GM21423 (cell line): Measurements from ENCODE around the gene STAG3.
"Not testable (repeated sequence)": the region's sequence is repeated elsewhere in the genome, so short reads cannot be mapped to it uniquely, and the experiment has no call there.

ENCODE experiments used
- ATAC-seq: cut with Tn5 transposase; IDR thresholded peaks from one replicate; pipeline ENCODE4 v1.9.1; 2021; ENCODE audit warnings: mild to moderate bottlenecking, moderate library complexity; ENCODE audit not compliant: unreplicated experiment

STAG3 gene

DNA sequence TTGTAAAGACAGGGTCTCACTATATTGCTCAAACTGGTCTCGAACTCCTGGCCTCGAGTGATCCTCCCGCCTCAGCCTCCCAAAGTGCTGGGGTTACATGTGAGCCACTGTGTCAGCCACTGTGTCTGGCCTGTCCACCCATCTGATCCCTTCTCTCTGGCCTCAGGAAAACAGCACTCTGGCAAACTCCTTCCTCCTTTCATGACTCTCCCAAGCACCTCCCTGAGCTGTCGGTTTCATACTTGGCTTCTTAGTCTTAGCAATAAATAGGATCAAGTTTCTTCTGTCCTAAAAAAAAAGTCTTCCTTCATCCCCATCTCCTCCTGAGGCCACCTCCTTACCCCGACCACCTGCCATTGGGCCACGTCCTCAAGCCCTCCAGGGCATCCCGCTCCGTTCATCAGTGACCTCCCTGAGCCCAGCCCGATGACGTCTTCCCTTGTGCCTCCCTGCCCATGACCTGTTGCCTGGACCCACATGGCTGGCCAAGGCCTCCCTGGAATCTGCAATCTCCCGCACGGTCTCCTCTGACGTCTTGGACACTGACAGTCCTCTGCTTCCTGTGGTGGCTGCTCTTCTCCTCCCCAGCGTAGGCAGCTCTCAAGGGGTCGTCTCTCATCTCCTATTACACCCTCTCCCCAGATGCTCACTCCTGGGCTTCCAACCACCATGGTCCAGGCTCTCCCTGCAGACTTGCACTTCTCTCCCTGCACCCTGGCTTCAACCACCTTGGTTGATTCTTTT lies 68.6 kb downstream of the STAG3 start:
- ATAC-seq: not testable (repeated sequence)

DNA sequence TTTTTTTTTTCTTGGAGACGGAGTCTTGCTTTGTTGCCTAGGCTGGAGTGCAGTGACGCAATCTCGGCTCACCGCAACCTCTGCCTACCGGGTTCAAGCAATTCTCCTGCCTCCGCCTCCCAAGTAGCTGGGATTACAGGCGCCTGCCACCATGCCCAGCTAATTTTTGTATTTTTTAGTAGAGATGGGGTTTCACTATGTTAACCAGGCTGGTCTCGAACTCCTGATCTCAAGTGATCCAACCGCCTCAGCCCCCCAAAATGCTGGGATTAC lies 69.1 kb downstream of the STAG3 start:
- ATAC-seq: not testable (repeated sequence)

DNA sequence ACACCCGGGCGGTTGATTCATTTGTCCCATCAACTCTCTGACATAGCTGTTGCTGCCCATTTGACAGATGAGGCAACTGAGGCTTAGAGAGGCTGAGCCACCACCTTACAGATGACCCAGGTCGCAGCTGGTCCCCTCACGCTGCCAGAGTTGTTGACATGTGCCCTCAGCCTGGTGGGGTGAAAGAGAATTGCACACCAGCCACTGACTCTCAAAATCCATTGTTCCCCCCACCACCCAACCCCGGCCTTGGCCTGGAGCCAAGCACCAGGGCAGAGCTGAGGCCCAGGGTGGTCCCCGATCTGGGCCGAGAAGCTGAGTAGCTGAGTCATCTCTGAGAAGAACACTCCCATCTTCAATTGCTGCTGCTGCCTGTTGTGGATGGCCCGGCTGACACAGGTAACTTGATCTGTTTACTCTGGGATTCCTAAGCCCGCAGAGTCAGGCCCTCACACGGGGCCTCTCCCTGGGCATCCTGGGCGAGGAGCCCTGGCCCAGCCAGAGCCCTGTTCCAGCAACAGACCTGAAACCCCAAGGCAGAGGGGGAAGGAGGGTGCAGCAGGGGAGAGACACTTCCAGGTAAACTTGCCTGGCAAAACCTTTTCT lies 69.5 kb downstream of the STAG3 start:
- no peak for ATAC-seq

DNA sequence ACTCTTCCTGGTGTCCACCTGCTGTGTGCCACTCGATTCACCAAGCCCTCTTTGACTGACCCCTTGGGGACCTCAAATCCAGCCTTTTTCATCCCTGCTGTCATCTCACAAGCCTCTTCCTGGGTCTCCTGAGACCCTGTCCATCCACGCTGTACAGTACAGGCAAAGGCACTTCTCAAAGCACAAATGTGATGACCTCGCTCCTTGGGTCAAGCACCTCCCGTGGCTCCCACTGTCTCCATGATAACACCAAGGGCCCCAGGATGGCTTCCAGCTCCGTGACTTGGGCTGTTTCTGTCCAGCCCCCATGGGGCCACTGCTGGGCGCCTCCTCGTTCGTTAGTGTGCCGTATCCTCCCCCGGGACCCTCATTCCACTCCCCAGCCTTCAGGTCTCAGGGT lies 70.8 kb downstream of the STAG3 start:
- no peak for ATAC-seq

DNA sequence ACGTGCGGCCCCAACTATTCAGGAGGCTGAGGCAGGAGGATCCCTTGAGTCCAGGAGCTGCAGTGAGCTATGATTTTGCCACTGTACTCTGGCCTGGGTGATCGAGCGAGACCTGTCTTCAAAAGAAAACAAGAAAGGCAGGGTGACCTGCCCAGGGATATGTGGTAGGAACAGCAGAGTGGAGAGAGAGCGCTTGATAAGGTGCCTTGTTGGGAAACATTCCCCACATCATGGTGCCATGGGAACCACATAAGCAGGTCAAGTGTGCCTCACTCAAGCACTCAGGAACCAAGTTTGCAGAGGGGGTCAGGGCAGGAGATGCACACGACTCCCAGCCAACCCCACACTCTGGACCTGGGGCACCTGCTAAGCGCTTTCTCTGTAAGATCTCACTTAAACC lies 79.3 kb downstream of the STAG3 start:
- ATAC-seq: no peak

DNA sequence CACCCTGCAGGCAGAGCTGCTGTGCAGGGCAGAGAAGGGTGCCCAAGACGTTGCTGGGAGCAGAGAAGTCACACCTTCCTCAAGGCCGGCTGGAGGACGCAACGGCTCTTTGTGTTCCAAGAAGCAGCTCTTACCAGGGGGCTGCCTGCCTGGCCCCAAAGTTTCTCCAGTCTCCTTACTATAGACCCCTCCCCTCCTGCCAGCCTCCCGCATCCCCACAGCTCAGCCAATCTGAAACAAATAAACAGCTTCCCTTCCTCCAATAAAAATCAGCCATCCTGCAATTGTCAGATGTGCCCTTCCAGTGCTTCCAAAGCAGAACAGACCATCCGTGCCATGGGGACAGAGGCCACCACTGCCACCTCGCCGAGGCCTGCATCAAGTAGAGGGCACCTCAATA lies 82.3 kb downstream of the STAG3 start:
- ATAC-seq: not testable (repeated sequence)

DNA sequence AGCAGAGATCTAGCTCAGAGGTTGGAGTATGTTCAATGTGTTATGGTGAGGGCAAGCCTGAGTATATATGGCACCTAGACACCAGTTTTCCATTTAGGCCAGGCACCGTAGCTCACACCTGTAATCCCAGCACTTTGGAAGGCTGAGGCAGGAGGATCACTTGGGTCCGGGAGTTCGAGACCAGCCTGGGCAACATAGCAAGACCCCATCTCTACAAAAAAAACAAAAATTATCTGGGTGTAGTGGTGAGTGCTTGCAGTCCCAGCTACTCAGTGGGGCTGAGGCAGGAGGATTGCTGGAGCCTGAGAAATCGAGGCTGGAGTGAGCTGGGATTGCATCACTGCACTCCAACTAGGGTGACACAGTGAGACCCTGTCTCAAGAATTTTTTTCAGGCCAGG lies 85.2 kb downstream of the STAG3 start:
- ATAC-seq: not testable (repeated sequence)
